Liver (tissue), 9 donors: ENCODE measurements around the gene RARRES2. TPM values are rescaled to one million over a fixed set of nuclear protein-coding genes. Genes with fewer than 3 reads are reported as not detected.

Source experiments
- DNase-seq: peaks from one replicate; pipeline ENCODE4 v3.0.0-alpha.2; 2017; ENCODE audit warnings: low spot score
- H3K27ac ChIP-seq, 2 donors: one replicate each; pipeline ENCODE4 v1.7.0; 2013; ENCODE audit warnings: inconsistent platforms in 2 of 2, low read length in 2 of 2, control low read depth in 1 of 2, low read depth in 1 of 2, mild to moderate bottlenecking in 1 of 2
- H3K27me3 ChIP-seq, 4 donors: one replicate each; pipeline versions ENCODE4 v1.6.1 to v1.7.0; 2013; ENCODE audit warnings: low read length in 3 of 4, inconsistent platforms in 1 of 4, mild to moderate bottlenecking in 1 of 4, moderate library complexity in 1 of 4; ENCODE audit not compliant: control insufficient read depth in 4 of 4, insufficient read depth in 4 of 4
- H3K36me3 ChIP-seq, 4 donors: one replicate each; pipeline versions ENCODE4 v1.6.1 to v1.7.0; 2013; ENCODE audit warnings: low read length in 3 of 4, mild to moderate bottlenecking in 3 of 4, low read depth in 1 of 4, moderate library complexity in 1 of 4; ENCODE audit not compliant: control insufficient read depth in 4 of 4, insufficient read depth in 3 of 4
- H3K4me1 ChIP-seq, 4 donors: one replicate each; pipeline versions ENCODE4 v1.6.1 to v1.7.0; 2013; ENCODE audit warnings: low read length in 3 of 4, mild to moderate bottlenecking in 3 of 4, moderate library complexity in 1 of 4; ENCODE audit not compliant: control insufficient read depth in 4 of 4, insufficient read depth in 4 of 4
- H3K4me3 ChIP-seq, 3 donors: one replicate each; pipeline versions ENCODE4 v1.6.1 to v1.7.0; 2013; ENCODE audit warnings: low read length in 3 of 3, control low read depth in 1 of 3, low read depth in 1 of 3, mild to moderate bottlenecking in 1 of 3
- H3K9ac ChIP-seq, 2 donors: one replicate each; pipeline ENCODE4 v1.7.0; 2013; ENCODE audit warnings: low read length in 2 of 2, mild to moderate bottlenecking in 2 of 2, moderate library complexity in 2 of 2, control low read depth in 1 of 2, low read depth in 1 of 2
- H3K9me3 ChIP-seq, 4 donors: one replicate each; pipeline versions ENCODE4 v1.6.1 to v1.7.0; 2013; ENCODE audit warnings: low read length in 3 of 4; ENCODE audit not compliant: control insufficient read depth in 4 of 4
- ATF3 ChIP-seq: IDR thresholded peaks from 2 replicates; pipeline ENCODE4 v1.6.1; 2016; ENCODE audit warnings: antibody characterized with exemption
- CTCF ChIP-seq: fragments of 150-350 bp; IDR thresholded peaks from 2 replicates; pipeline ENCODE4 v1.5.1; 2017; ENCODE audit warnings: improper control_type of control experiment, low read depth, low read length; ENCODE audit not compliant: missing input control
- EGR1 ChIP-seq, 2 donors: IDR thresholded peaks; 2 replicates each; pipeline ENCODE4 v1.6.1; 2016 to 2018; ENCODE audit warnings: antibody characterized with exemption in 2 of 2, low read depth in 2 of 2
- FOXA1 ChIP-seq: IDR thresholded peaks from 2 replicates; pipeline ENCODE4 v1.6.1; 2016; ENCODE audit warnings: antibody characterized with exemption
- FOXA2 ChIP-seq: IDR thresholded peaks from 2 replicates; pipeline ENCODE4 v1.6.1; 2016; ENCODE audit warnings: antibody characterized with exemption
- GABPA ChIP-seq, 2 donors: IDR thresholded peaks in 1 of 2; conservative IDR thresholded peaks in 1 of 2; 2 replicates each; pipeline ENCODE4 v1.6.1; 2016; ENCODE audit warnings: antibody characterized with exemption in 2 of 2, mild to moderate bottlenecking in 1 of 2, moderate library complexity in 1 of 2
- HNF4A ChIP-seq, 2 donors: conservative IDR thresholded peaks; 2 replicates each; pipeline ENCODE4 v1.6.1; 2016; ENCODE audit warnings: antibody characterized with exemption in 2 of 2, mild to moderate bottlenecking in 2 of 2
- HNF4G ChIP-seq: IDR thresholded peaks from 2 replicates; pipeline ENCODE4 v1.6.1; 2016; ENCODE audit warnings: antibody characterized with exemption
- JUND ChIP-seq, 2 donors: IDR thresholded peaks; 2 replicates each; pipeline ENCODE4 v1.6.1; 2016; ENCODE audit warnings: antibody characterized with exemption in 2 of 2
- MAX ChIP-seq: IDR thresholded peaks from 2 replicates; pipeline ENCODE4 v1.6.1; 2016; ENCODE audit warnings: antibody characterized with exemption
- NR2F2 ChIP-seq: IDR thresholded peaks from 2 replicates; pipeline ENCODE4 v1.6.1; 2016; ENCODE audit warnings: antibody characterized with exemption
- RAD21 ChIP-seq, 2 donors: IDR thresholded peaks; 2 replicates each; pipeline ENCODE4 v1.6.1; 2016; ENCODE audit warnings: antibody characterized with exemption in 2 of 2, mild to moderate bottlenecking in 2 of 2
- REST ChIP-seq: IDR thresholded peaks from 2 replicates; pipeline ENCODE4 v1.6.1; 2016; ENCODE audit warnings: antibody characterized with exemption, mild to moderate bottlenecking
- RXRA ChIP-seq, 2 donors: IDR thresholded peaks; 2 replicates each; pipeline ENCODE4 v1.6.1; 2017 to 2018; ENCODE audit warnings: antibody characterized with exemption in 2 of 2, mild to moderate bottlenecking in 1 of 2
- SP1 ChIP-seq: IDR thresholded peaks from 2 replicates; pipeline ENCODE4 v1.6.1; 2018; ENCODE audit warnings: antibody characterized with exemption, mild to moderate bottlenecking
- TAF1 ChIP-seq: conservative IDR thresholded peaks from 2 replicates; pipeline ENCODE4 v1.6.1; 2016; ENCODE audit warnings: antibody characterized with exemption, mild to moderate bottlenecking
- YY1 ChIP-seq: IDR thresholded peaks from 2 replicates; pipeline ENCODE4 v1.6.1; 2016; ENCODE audit warnings: antibody characterized with exemption, mild to moderate bottlenecking
- ZBTB33 ChIP-seq: IDR thresholded peaks from 2 replicates; pipeline ENCODE4 v1.6.1; 2016; ENCODE audit warnings: antibody characterized with exemption
- WGBS: extraction: QIAGEN DNeasy Blood & Tissue Kit; methylation state at CpG from one replicate; pipeline ENCODE4 v1.1.7; 2013; 5-methylcytosine and 5-hydroxymethylcytosine counted together
- polyA plus RNA-seq, 2 donors: library from polyadenylated mRNA; stranded (reverse) in 1 of 2; unstranded in 1 of 2; fragments of 200-250 nt in 1 of 2; fragments of >200 nt in 1 of 2; fragmentation: Nextera tagmentation in 1 of 2; extraction: Ambion mirVana in 1 of 2; gene quantifications; one replicate each; pipeline versions ENCODE4 v1.2.1 to v1.2.3, GENCODE V29; 2013 to 2015
- total RNA-seq, 2 donors: library from RNA; depleted of rRNA; stranded (reverse); fragments of >200 nt; gene quantifications; one replicate each; pipeline ENCODE4 v1.2.3, GENCODE V29; 2014
- donor health status: healthy.
- donor health status: healthy.
- donor health status: healthy.
- donor health status: healthy.
- donor health status: healthy.

Gene RARRES2
- total and polyA plus RNA-seq, 4 donors, result 149 to 1,915 (median 842) TPM

- no peak overlapping the region for H3K9ac ChIP-seq
Observed at GRCh38 chr7:150335108-150335773, 6.2 kb downstream of the RARRES2 start.

More at GRCh38 chr7:150335108-150335773, 6.2 kb downstream of the RARRES2 start:
- peak overlapping the region; percentile 77 to 80 for H3K27ac ChIP-seq
- H3K27me3 ChIP-seq, result no peaks in the 10 kb centered on the region
- H3K9me3 ChIP-seq, result no peaks in the 10 kb centered on the region
- H3K4me1 ChIP-seq, result peaks cover 23 to 60% (median 55%) of the 10 kb centered on the region in 4 donors
- WGBS, result 30% methylated on average over 7 of the region's 7 CpGs
- no peak overlapping the region for H3K4me3 ChIP-seq
- TF ChIP-seq GABPA (IDR thresholded peaks at IDR 0.05 in 1 of 2, conservative IDR thresholded peaks at IDR 0.05 in 1 of 2) (no peak), TAF1 (no peak), ATF3 (peak; percentile 64), MAX (peak; percentile 26), YY1 (peak; percentile 51), EGR1 (IDR thresholded peaks at IDR 0.05; ENCODE audit: low read depth in 2 of 2) (peak in 1 of 2 donors; percentile 55), JUND (IDR thresholded peaks at IDR 0.05) (peak in 1 of 2 donors; percentile 32), RAD21 (IDR thresholded peaks at IDR 0.05) (peak; percentile 20 to 24), HNF4G (no peak), CTCF (no peak), ZBTB33 (peak; percentile 39), RXRA (IDR thresholded peaks at IDR 0.05) (peak; percentile 19 to 60), SP1 (peak; percentile 10), HNF4A (conservative IDR thresholded peaks at IDR 0.05) (peak in 1 of 2 donors; percentile 26), FOXA2 (peak; percentile 80), NR2F2 (no peak), REST (peak; percentile 25), FOXA1 (peak; percentile 67)
- peaks cover 0 to 21% (median 7%) of the 10 kb centered on the region in 4 donors for H3K36me3 ChIP-seq
- no peak for DNase-seq
